ENCODE results near the gene ZNF319. TPM values are rescaled to one million over a fixed set of nuclear protein-coding genes. Genes with fewer than 3 reads are reported as not detected.

ZNF319 gene
- total and polyA plus RNA-seq, 2 of the 8 experiments (the other 6 are each of a cell fraction or from before 2014, with no cell fraction given) = 3.3 to 5.5 TPM

DNA sequence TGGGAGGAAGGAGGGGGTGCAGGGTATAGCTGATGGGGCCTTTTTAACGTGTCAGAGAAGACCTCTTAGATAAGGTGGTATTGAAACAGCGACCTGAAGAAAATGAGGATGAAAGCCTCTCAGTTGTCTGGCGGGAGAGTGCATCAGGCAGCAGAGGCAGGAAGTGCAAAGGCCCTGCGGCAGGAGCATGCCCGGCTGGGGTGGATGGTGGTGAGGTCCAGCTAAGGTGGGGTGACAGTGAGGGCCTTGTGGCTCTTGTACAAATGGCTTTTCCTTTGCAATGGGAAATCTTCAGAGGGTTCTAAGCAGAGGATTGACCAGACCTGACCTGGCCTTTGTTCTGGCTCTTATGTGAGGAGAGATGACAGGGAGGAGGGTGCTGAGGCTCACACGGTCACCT is 36.5 kb upstream of the ZNF319 start:
- Histone ChIP-seq H3K23ac (ENCODE audit: insufficient read length) (no peak overlapping the region), H2BK5ac (ENCODE audit: low read depth, low read length) (no peak overlapping the region), H2AK5ac (ENCODE audit: low read depth, low read length) (no peak overlapping the region), H3K4me3 (ENCODE audit: extremely low read depth in 1 of 4, insufficient read depth in 2 of 4, low read depth in 3 of 4, low read length in 4 of 4) (no peak overlapping the region), H3K4me1 (replicated peaks in 1 of 4; ENCODE audit: control insufficient read depth in 3 of 4, insufficient read depth in 4 of 4, low read length in 3 of 4) (peaks cover 0 to 6% (median 4%) of the 10 kb centered on the region in 4 experiments; a peak in 3 of 7 replicates), H3K4me2 (ENCODE audit: insufficient read depth in 1 of 2, low read depth in 2 of 2, low read length in 2 of 2) (no peak overlapping the region), H3K4ac (replicated peaks; ENCODE audit: insufficient read length, low read depth, low read length) (no peak overlapping the region), H3K79me1 (ENCODE audit: low read depth, low read length) (peaks cover 16% of the 10 kb centered on the region), H3K79me2 (ENCODE audit: control insufficient read depth in 1 of 2, insufficient read depth in 2 of 2, low read length in 2 of 2) (peaks cover 0 to 21% of the 10 kb centered on the region in 2 experiments; a peak in 1 of 4 replicates), H4K5ac (ENCODE audit: insufficient read length, low read depth, low read length) (no peak overlapping the region), H4K20me1 (replicated peaks in 1 of 2; ENCODE audit: control insufficient read depth in 1 of 2, insufficient read depth in 2 of 2, low read length in 2 of 2) (peaks cover 10 to 29% of the 10 kb centered on the region in 2 experiments), H3K23me2 (ENCODE audit: low read depth, low read length) (no peaks in the 10 kb centered on the region), H3K14ac (ENCODE audit: insufficient read length) (no peak overlapping the region), H3K27me3 (replicated peaks in 1 of 4; ENCODE audit: control insufficient read depth in 3 of 4, extremely low read depth in 1 of 4, insufficient read depth in 3 of 4, low read length in 3 of 4) (no peaks in the 10 kb centered on the region), H3K18ac (ENCODE audit: extremely low read depth, low read length) (no peak overlapping the region), H2BK120ac (replicated peaks; ENCODE audit: low read depth, low read length) (no peak overlapping the region), H4K91ac (replicated peaks; ENCODE audit: insufficient read length, low read length) (no peak overlapping the region), H3K9ac (replicated peaks in 1 of 4; ENCODE audit: extremely low read depth in 1 of 4, low read depth in 3 of 4, low read length in 3 of 4) (no peak overlapping the region), H3K56ac (replicated peaks; ENCODE audit: insufficient read length, low read depth, low read length) (no peak overlapping the region), H3K27ac (ENCODE audit: low read depth, low read length) (no peak overlapping the region), H3K9me3 (ENCODE audit: insufficient read depth in 2 of 2, low read depth in 1 of 2, low read length in 1 of 2) (no peaks in the 10 kb centered on the region), H4K8ac (ENCODE audit: extremely low read depth, insufficient read depth, low read length) (no peak overlapping the region), H2AFZ (ENCODE audit: low read length) (no peak overlapping the region), H3K36me3 (ENCODE audit: control insufficient read depth in 2 of 4, insufficient read depth in 4 of 4, low read length in 3 of 4) (peaks cover 4 to 30% (median 10%) of the 10 kb centered on the region in 4 experiments; a peak in 5 of 8 replicates), H2BK20ac (ENCODE audit: low read length) (no peak overlapping the region), H2BK15ac (ENCODE audit: low read length) (no peak overlapping the region), H2BK12ac (ENCODE audit: low read depth, low read length) (no peak overlapping the region)
- ChIA-PET POLR2A (ENCODE audit: partially characterized antibody) (interaction anchor here (1.6 kb wide), 1 partner anchor 9 kb away, joined by 6 read pairs; no protein-coding TSS in a partner anchor), CTCF (ENCODE audit: partially characterized antibody) (interaction anchor here (0.5 to 19.9 kb wide), 8 partner anchors 9 to 100 kb away, joined by 3 to 362 read pairs (median 10); partner anchors contain the start of gene CFAP20)
- WGBS, 2 experiments (ENCODE audit: extremely low coverage in 1 of 2, insufficient coverage in 1 of 2, insufficient read length in 1 of 2, insufficient replicate concordance in 2 of 2, low coverage in 1 of 2, low lambda C conversion rate in 2 of 2, missing lambda C conversion rate in 1 of 2) = 95% methylated on average over 6 of the region's 6 CpGs; no CpG with 5 or more reads in 1 of the 2 experiments
- no peak for DNase-seq (ENCODE audit: low read depth in 1 of 2, low spot score in 2 of 2)
- no peak for FAIRE-seq
- TF ChIP-seq POLR2A (IDR thresholded peaks at IDR 0.05; ENCODE audit: control extremely low read depth in 1 of 2, low read depth in 2 of 2, low read length in 2 of 2) (no peak), KDM1A (IDR thresholded peaks at IDR 0.05; ENCODE audit: borderline replicate concordance, low read length) (no peak), JUND (IDR thresholded peaks at IDR 0.05; ENCODE audit: low read length) (no peak), TEAD4 (IDR thresholded peaks at IDR 0.05; ENCODE audit: low read depth, low read length) (no peak), CHD1 (IDR thresholded peaks at IDR 0.05; ENCODE audit: low read depth, low read length) (no peak), SIX5 (IDR thresholded peaks at IDR 0.05; ENCODE audit: low read depth, low read length) (no peak), PHF8 (conservative IDR thresholded peaks at IDR 0.05; ENCODE audit: low read depth, low read length) (no peak), CHD2 (IDR thresholded peaks at IDR 0.05; ENCODE audit: low read length) (no peak), SAP30 (IDR thresholded peaks at IDR 0.05; ENCODE audit: insufficient read depth, insufficient replicate concordance, low read length) (no peak), TAF7 (optimal IDR thresholded peaks at IDR 0.05; ENCODE audit: borderline replicate concordance, low read depth, low read length) (no peak), FOSL1 (IDR thresholded peaks at IDR 0.05; ENCODE audit: insufficient read depth, low read depth, low read length) (no peak)
